GM12873 (cell line): ENCODE results near the gene GNAI3.

Experiments
- TF ChIP-seq, protein P1 (sequence below): IDR thresholded peaks from 2 replicates; pipeline ENCODE4 v1.5.1; 2012; ENCODE audit warnings: low read depth, mild to moderate bottlenecking, moderate library complexity, low read length, control low read depth; ENCODE audit not compliant: insufficient read depth; ENCODE audit errors: missing control alignments

The GNAI3 gene

DNA sequence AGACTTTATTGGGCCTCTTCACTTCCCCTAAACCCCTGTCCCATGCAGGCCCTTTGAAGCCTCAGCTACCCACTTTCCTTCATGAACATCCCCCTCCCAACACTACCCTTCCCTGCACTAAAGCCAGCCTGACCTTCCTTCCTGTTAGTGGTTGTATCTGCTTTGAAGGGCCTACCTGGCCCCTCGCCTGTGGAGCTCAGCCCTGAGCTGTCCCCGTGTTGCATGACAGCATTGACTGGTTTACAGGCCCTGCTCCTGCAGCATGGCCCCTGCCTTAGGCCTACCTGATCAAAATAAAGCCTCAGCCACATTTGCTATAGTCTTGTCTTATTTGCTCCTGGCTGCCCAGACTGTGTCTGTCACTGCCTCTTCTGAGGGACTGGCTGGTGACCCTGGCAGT, 113.0 kb downstream of the GNAI3 start:
- TF ChIP-seq, protein P1, sequence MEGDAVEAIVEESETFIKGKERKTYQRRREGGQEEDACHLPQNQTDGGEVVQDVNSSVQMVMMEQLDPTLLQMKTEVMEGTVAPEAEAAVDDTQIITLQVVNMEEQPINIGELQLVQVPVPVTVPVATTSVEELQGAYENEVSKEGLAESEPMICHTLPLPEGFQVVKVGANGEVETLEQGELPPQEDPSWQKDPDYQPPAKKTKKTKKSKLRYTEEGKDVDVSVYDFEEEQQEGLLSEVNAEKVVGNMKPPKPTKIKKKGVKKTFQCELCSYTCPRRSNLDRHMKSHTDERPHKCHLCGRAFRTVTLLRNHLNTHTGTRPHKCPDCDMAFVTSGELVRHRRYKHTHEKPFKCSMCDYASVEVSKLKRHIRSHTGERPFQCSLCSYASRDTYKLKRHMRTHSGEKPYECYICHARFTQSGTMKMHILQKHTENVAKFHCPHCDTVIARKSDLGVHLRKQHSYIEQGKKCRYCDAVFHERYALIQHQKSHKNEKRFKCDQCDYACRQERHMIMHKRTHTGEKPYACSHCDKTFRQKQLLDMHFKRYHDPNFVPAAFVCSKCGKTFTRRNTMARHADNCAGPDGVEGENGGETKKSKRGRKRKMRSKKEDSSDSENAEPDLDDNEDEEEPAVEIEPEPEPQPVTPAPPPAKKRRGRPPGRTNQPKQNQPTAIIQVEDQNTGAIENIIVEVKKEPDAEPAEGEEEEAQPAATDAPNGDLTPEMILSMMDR = no peak

DNA sequence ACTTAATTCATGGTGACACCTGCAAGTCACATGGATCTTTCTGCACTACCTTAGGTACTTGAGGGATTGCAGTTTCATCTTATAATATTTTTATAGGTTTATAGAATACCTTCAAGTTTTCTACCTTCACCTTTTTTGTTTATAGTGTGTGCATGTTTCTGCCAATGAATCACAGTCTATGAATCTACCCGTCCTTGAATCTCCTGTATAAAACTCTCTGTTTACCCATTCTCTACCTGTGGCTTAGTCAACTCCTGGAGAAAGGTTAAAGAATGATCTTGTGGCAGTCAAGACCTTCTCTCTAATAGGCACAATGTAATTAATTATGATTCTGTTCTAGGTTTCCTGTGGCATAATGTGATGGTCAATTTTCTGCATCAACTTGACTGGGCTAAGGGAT, 116.3 kb downstream of the GNAI3 start:
- TF ChIP-seq, protein P1 = no peak

DNA sequence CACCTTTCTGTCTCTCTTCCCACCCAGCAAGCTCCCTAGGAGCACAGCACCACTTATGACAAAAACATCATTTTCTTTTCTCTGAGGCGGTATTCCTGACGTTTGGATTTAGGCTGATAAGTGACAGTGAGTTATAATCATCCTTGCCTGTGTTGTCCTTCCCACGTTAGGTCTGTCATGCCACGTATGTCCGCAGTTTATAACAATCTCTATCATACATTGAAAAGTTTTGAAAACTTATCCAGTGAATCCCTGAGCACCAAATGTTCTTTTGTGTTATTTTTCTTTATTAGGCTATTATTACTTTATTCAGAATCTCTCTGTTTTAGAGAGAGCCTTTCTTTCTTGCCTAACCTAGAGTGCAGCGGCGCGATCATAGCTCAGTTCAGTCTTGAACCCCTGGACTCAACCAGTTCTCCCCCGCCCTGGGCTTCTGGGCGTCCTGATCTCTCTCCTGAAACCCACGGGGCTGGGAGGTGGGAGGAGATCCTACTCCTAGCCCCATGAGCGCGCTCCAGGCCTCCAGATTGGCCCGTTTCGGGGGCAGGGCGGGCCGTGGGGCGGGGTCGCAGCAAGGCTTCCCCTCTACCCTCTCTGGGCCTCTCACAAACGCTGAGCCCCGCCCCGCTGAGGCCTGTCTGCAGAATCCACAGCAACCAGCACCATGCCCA, 119.2 kb downstream of the GNAI3 start, which contains the start of gene GSTM2:
Gene GSTM2 (plus strand): TSS at position 606 of the 671 bp plus-strand sequence. CDS start 59 bp downstream, at position 665.
- TF ChIP-seq, protein P1 = no peak
